ENCODE results near the gene TSPAN31.
A peak's percentile ranks its signal among the peaks of the same experiment; 100 is the strongest.

TSPAN31 gene

GRCh38 chr12:57752668-57753000, 7.8 kb downstream of the TSPAN31 start:
- no peaks in the 10 kb centered on the region for H3K9me3 ChIP-seq
- H3K27ac ChIP-seq = peak overlapping the region; percentile 54
- H3K4me1 ChIP-seq (ENCODE audit: control insufficient read depth in 1 of 2, insufficient read depth in 1 of 2, low read depth in 1 of 2, low read length in 1 of 2) = peaks cover 36 to 42% of the 10 kb centered on the region in 2 experiments
- peaks cover 49% of the 10 kb centered on the region for H3K27me3 ChIP-seq
- H3K4me3 ChIP-seq (ENCODE audit: low read depth in 1 of 2, low read length in 1 of 2) = peak overlapping the region; percentile 64 to 78
- no peaks in the 10 kb centered on the region for H3K36me3 ChIP-seq
- TF ChIP-seq CTCF (IDR thresholded peaks at IDR 0.05) = no peak

- no peak overlapping the region for H3K4me3 ChIP-seq (ENCODE audit: low read depth in 1 of 2, low read length in 1 of 2)
- H3K27ac ChIP-seq = no peak overlapping the region
- no peaks in the 10 kb centered on the region for H3K36me3 ChIP-seq
- no peaks in the 10 kb centered on the region for H3K9me3 ChIP-seq
- TF ChIP-seq CTCF (IDR thresholded peaks at IDR 0.05) = no peak
- peaks cover 49% of the 10 kb centered on the region for H3K27me3 ChIP-seq
- peaks cover 36 to 42% of the 10 kb centered on the region in 2 experiments for H3K4me1 ChIP-seq (ENCODE audit: control insufficient read depth in 1 of 2, insufficient read depth in 1 of 2, low read depth in 1 of 2, low read length in 1 of 2)
These were observed 9.0 kb downstream of the TSPAN31 start for GRCh38 chr12:57753756-57754337.

- no peak for TF ChIP-seq CTCF (IDR thresholded peaks at IDR 0.05)
- H3K4me3 ChIP-seq (ENCODE audit: low read depth in 1 of 2, low read length in 1 of 2) = peak within 1 kb of the TSS; percentile 52 to 66
- H3K27ac ChIP-seq = no peak within 1 kb of the TSS
These were observed 9.8 kb downstream of the TSPAN31 start, which contains the start of gene MARCHF9 for GRCh38 chr12:57754411-57755193. TSS of gene MARCHF9 (plus strand) at chr12:57755103. CDS start at chr12:57755529, 426 bp downstream.

GRCh38 chr12:57755194-57755453, 10.3 kb downstream of the TSPAN31 start:
- Histone ChIP-seq H3K27ac (no peak overlapping the region), H3K27me3 (peaks cover 49% of the 10 kb centered on the region), H3K9me3 (no peaks in the 10 kb centered on the region), H3K4me3 (ENCODE audit: low read depth in 1 of 2, low read length in 1 of 2) (peak overlapping the region in 1 of 2 experiments; percentile 66), H3K36me3 (no peaks in the 10 kb centered on the region), H3K4me1 (ENCODE audit: control insufficient read depth in 1 of 2, insufficient read depth in 1 of 2, low read depth in 1 of 2, low read length in 1 of 2) (peaks cover 36 to 42% of the 10 kb centered on the region in 2 experiments)
- no peak for TF ChIP-seq CTCF (IDR thresholded peaks at IDR 0.05)

More at GRCh38 chr12:57754411-57755193, 9.8 kb downstream of the TSPAN31 start, which contains the start of gene MARCHF9:
- Histone ChIP-seq H3K4me1 (ENCODE audit: control insufficient read depth in 1 of 2, insufficient read depth in 1 of 2, low read depth in 1 of 2, low read length in 1 of 2) (peaks cover 36 to 42% of the 10 kb centered on the region in 2 experiments), H3K27me3 (peaks cover 49% of the 10 kb centered on the region), H3K9me3 (no peaks in the 10 kb centered on the region), H3K36me3 (no peaks in the 10 kb centered on the region)

GRCh38 chr12:57755454-57756372, 10.9 kb downstream of the TSPAN31 start:
- H3K9me3 ChIP-seq = no peaks in the 10 kb centered on the region
- peaks cover 49% of the 10 kb centered on the region for H3K27me3 ChIP-seq
- H3K4me1 ChIP-seq (ENCODE audit: control insufficient read depth in 1 of 2, insufficient read depth in 1 of 2, low read depth in 1 of 2, low read length in 1 of 2) = peaks cover 36 to 42% of the 10 kb centered on the region in 2 experiments
- TF ChIP-seq CTCF (IDR thresholded peaks at IDR 0.05) = no peak
- H3K36me3 ChIP-seq = no peaks in the 10 kb centered on the region
- peak overlapping the region; percentile 52 to 66 for H3K4me3 ChIP-seq (ENCODE audit: low read depth in 1 of 2, low read length in 1 of 2)
- peak overlapping the region; percentile 23 for H3K27ac ChIP-seq
